NCI-H345 (cell line): ENCODE results near the gene WWC2.

Source experiments
- DNase-seq: peaks from one replicate; lab custom pipeline; 2025; lab: John Stamatoyannopoulos, UW

WWC2 gene

DNA sequence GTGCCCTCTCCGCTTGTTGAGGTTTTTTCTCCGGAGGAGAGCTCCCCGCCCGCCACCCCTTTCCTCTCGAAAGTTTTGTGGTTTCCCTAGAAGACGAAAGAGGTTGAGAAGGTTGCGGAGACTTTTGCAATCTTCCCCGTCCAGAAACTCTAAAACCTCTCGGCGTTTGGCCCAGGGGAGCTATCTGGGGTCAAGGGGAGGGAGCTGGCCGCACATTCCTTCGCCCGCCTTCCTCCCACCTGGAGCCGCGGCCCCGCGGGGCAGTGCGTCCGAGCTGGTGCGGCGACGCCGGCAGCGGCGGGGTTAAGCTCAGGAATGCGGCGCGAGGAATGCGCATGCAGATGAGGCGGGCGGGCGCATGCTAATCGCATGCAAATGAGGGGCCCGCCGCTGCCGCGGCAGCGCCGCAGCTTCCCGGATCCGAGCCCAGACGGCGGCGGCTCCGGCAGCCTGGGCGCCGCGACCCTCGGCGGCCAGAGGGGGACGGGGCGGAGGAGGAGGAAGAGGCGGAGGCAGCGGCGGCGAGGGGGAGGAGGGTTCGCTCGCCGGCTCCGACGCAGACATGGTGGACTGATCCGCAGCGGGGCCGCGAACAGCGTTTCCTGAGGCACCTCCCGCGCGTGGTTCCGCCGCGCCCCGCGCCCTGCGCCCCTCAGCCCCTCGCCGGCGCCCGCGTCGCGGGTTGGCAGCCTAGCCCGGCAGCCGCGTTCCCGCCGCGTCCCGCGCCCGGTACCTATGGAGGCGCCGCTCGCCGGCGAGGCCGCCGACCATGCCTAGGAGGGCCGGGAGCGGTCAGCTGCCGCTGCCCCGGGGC is at the start of gene WWC2:
TSS of gene WWC2 (plus strand) at position 535 of the 814 bp plus-strand sequence. CDS start at position 770, 235 bp downstream.
- peak; percentile 53 for DNase-seq

DNA sequence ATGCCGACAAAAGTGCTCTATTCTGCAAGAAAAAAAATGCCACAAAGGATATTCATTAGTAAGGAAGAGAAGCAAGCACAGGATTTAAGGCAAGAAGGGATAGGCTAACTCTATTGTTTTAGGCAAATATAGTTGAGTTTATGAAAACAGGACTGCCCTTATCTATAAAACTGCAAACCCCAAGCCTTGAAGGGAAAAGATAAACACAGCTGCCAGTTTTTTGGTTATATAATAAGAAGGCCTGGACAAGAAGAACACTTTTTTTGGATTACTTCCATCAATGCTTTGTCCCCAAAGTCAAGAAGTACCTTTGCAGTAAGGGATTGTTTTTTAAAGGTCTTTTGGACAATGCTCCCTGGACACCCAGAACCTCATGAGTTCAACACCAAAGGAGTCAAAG is 45.4 kb upstream of the WWC2 start:
- DNase-seq, result no peak

DNA sequence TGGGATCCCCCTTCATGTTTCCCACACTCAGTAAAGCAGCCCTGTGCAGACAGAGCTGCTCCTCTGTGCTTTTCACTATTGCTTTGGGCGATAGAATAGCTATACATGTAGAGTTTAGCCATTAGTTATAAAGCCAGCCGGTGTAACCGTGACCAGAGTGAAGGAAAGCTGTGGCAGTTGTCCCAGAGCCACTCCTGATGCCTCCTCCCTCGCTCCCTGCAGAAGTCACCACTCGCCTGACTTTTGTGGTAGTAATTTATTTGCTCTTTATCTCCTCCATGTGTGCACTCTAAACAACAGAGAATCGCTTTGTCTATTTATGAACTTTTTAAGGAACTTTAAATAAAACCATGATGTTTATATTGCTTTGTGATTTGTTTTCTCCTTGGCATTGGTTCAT is 41.8 kb upstream of the WWC2 start:
- DNase-seq, result no peak

DNA sequence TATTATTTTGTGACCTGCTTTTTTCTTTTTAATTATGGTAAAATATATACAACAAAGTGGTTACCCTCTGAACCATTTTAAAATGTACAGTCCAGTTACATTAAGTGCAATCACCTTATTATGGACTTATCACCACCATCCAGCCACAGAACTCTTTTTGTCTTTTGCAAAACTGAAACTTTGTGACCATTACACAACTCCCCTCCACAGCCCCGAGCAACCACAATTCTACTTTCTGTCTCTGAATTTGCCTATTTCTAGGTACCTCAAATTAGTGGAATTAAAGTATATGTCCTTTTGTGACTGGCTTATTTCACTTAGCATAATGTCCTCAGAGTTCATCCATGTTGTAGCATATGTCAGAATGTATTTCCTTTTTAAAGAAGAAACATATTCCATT is 39.3 kb upstream of the WWC2 start:
- DNase-seq, result no peak

DNA sequence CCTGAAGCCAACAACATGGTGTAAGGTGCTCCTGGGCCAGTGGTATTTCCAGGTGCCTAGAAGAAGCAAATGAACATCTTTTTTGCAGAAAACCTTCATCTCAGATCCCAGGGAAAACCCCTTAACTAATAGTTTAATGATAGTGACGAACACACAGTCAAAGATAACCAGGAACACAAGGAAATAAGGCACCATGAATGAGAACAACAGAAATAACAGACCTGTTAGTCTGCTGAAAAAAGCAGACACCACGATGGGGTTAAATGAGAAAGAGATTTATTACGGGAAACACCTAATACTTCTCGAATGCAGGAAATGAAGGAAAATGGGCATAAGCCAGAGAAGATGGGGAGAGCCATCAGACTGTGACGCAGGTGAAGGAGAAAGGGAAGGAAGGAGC is 30.6 kb upstream of the WWC2 start:
- DNase-seq, result no peak

DNA sequence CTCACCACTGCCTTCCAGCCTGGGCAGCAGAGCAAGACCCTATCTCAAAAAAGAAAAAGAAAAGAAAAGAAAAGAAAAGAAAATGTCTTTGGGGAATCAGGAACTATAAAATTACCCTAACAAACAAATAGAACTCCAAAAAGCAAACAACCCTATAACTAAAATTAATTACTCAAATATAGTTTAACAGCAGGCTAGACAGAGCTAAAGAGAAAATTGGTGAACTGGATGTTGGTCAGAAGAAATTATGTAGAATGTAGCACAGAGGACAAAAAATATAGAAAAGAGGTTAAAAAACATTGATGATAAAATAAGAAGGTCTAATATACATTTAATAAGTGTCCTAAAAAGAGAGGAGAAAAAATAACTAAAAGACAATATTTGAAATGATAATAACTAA is 27.8 kb upstream of the WWC2 start:
- DNase-seq, result no peak

DNA sequence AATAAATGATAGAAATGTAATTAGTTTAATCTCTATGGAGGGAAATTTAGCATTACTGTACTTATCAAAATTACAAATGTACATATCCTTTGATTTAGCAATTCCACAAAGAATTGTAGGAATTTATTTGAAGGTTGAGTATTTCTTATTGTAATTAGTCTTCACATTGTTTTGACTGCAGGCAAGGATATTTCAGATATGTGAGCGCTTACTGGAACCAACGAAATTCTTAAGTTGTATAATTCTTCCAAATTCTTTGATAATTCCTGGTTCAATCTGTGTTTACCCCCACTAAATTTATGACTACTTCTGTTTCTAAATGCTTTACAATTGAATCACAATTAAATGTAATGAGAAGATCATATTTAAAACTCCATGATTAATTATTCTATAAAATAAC is 26.9 kb upstream of the WWC2 start:
- no peak for DNase-seq

DNA sequence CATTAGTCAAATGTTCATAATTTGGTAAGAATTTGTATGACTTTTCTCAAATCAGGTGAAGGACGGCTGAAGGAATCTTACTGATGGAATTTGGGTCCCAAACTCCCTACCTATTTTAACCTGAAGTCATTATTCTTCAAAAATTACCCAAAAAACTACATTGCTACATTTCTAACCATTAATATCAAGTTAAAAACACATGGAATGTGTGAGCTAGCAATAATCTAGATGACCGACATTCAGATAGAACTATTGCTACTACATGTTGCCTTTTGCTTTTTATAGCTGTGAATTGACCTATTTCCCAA is 25.3 kb upstream of the WWC2 start:
- no peak for DNase-seq

DNA sequence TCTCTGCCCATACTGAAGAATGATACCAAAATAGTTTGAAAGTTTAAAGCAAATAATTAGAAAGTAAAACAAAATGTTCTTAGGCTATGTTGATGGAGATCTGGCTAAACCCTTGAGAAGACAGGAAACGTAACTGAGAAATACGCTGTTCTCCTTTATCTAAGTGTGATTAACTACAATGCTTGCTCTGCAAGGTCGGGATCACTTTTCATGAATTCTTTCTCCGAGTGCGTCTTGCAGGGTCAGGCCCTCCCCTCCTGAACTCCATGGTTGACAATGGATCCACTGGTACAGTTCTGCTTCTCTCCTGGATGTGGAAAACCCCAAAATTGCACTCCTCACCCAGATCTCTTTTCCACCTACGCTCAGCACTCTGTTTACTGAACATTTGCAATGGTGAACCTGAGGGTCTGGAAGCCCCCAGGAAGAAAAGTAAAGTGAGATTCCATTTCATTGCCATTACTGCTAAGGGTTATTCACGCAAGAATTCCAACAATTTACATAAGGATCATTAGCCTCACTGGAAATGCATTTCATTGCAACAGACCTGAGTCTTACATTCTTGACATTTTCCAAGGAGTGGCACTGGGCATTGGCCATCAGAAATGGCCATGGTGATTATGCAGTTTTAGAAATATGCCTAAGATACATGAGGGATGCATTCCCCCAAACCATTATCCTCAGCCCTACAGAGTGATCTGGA is 24.6 kb upstream of the WWC2 start:
- no peak for DNase-seq

DNA sequence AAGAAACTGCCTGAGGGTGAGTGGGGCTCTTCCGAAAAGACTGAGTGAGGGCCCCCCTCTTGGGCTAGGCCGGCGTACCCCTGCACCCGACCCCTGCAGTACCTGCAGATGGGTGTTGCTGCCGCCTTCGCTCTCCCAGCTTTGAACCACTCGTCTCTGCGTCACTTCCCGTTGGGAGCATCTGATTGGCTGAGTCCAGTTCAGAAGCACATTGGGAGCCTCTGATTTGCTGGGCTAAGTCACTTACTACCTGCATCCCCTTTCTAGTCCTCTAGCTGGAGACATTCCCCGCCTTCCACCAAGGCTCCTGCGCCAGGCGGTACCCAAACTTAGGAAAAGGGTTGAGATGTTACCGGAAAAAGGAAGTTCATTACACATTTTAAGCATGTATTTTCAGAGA is 20.4 kb upstream of the WWC2 start:
- DNase-seq, result no peak

DNA sequence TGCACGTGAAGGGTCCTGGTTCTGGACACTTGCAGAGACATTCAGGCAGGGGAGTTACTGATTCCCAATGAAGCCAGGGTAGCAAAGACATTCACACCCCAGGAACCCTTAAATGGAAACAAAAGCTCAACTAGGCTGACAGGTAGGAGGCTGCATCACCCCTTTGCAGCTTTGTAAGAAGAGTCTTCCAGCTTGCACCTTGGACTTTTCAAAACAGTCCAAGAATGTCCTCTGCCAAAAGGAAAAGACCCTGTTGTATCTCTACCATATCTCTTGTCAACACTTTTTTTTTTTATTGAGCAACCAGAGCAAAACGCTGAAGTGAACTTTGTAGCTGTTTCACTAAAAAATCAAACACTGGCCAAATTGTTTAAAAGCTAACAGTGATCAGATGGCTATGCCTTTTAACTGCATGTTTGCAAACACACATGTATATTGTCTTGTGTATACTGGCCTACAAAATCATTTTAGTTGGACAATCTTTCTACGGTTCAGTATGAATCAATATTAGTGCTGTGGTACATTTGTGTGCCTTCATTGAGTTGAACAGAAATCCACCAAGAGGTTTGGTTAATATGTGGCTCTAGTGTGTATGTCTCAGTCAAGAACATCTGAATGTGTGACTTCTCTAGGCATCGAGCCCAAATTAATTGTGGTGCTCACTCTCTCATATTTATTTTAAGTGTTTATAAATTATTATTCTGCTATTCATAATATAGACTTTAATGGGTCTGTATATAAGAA is 18.5 kb upstream of the WWC2 start:
- no peak for DNase-seq

DNA sequence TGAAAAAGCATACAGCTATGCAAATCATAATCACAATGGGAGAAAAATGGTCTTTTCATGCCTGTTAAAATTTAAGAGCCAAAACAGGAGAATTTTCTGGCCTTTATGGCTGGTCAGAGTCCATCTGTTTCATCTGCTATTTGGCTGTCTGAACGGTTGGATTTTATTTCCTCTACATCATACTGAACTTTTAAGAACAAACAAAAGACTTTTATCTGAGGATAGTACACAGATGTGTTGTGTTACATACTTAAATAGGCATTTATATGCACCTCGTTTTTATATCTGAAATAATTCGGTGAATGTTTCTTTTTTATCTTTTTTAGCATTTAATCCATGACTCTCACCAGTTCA is 18.0 kb upstream of the WWC2 start:
- no peak for DNase-seq

DNA sequence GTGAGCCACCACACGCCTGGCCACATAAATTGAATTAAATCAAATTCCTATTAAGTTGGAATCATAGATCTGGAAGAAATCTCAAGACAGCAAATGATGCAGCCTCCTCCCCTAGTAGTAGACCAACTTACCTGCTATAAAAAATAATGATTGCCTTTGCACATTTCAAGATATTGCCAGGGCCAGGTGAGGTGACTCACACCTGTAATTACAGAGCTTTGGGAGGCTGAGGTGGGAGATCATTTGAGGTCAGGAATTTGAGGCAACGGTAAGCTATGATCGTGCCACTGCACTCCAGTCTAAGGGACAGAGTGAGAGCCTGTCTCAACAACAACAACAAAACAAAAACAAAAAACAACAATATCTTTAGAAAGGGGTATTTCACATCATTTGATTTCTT is 17.0 kb upstream of the WWC2 start:
- DNase-seq, result no peak

DNA sequence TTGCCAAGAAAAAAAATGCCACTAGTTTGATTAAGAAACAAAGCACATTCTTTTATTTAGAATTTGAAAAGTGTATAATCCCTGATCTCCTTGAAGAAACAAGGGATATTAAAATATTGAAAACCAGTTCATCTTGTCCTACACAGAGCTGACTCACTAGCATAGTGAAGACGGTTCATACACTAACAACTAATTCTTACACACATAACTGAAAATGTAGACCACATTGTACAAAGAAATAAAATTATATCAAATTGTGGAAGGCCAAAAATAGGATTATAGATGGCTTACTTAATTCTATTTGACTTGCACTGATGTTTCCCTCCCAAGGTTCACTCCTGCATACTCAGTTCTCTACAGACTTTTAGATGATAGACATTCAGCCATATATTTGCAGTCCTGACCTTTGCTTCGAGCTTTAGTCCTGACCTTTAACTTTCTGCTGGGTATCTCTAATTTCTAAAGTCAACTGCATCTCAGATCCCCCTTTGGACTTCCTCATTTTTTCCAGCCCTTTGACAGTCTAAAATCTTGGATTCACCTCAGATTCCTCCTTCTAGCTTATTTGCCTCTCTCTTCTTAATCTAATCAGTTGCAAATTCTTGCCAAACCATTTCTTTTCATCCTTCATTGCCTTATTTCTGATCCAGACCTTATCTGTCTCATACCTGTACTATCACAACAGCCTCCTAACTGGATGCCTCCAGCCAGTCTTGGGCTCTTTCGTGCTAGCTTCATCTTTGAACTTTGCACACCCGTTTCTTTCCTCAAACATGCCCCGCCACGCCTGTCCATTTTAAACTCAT is 4.5 kb upstream of the WWC2 start:
- no peak for DNase-seq

DNA sequence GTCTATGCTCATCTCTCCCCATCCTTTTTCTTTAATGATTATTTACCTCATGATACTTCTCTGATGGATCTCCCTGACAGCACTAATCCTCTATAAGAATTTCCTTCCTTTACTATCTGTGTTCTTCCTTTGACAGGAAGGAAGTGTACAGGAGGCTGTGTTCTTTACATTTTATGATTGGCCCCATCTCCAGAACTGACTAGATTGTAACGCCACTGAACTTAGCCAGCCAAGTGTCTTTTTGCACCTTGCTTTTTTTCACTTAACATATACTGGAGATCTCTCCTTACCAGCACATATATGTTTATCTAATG is 3.9 kb upstream of the WWC2 start:
- DNase-seq, result no peak

DNA sequence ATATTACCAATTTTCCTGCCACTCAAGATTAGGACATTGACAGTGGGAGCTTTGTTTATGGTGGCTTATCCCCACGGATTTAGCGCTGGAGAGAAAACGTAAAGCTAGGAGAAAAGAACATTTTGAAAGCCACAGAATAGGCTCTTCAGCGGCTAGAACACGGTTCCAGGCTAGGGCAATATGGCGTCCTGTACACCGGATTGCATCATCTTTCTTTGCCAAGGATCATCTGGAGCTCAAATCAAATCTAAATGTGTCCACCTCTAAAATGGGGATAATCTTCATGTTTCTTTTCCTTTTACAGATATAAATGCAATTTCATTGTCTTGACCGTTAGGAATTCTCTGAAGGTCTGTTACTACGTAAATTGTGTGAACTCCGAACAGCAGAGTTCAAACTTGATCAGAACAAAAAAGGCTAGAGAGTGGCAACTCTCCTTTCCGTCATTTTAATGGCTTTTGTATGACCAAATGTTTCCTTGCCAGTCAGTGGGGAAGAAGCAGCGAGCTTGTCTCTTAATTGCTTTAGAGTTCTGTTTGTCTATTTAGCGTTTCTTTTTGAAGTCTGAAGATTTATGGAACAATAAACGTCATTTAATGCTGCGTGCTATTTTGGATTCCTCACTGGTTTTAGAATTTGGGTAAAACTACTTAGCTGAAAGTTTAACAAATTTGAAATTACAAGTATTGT is 2.6 kb upstream of the WWC2 start:
- no peak for DNase-seq

DNA sequence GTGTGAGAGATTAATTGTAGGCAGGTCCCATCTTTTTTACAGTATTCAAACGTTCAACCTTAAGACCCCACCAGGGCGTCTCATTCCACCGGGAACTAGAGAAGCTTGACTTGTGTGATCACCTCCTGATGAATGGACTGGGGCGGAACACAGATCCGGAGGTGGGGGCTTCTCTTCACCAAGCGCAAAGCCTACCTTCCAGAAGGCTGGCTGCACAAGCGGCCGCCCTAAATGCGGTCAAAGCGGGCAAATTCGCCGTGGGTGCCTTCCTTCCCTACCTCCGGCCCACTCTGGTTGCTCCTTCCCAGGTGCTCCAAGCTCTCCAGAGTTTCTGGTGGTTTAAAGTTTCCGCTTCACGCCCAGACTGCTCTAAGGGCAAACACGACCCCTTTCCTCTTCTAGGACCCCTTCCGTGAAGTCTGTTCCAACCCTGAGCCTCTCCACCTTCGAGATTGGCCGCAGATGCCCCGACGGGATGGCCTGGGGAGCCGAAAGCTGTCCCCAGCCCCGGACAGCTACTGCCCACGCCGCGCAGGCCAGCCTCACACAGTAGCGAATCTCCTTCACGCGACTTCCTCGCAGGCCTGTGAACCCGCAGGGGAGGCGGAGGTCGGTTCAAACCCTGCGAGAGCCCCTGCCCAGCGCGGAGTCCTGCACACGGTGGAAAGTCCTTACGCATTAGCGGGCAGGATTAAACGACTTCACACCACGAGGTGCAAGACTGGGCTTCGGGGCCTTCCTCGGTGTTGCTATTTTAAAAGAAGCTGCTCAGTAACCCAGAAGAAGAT is 1.6 kb upstream of the WWC2 start:
- no peak for DNase-seq

DNA sequence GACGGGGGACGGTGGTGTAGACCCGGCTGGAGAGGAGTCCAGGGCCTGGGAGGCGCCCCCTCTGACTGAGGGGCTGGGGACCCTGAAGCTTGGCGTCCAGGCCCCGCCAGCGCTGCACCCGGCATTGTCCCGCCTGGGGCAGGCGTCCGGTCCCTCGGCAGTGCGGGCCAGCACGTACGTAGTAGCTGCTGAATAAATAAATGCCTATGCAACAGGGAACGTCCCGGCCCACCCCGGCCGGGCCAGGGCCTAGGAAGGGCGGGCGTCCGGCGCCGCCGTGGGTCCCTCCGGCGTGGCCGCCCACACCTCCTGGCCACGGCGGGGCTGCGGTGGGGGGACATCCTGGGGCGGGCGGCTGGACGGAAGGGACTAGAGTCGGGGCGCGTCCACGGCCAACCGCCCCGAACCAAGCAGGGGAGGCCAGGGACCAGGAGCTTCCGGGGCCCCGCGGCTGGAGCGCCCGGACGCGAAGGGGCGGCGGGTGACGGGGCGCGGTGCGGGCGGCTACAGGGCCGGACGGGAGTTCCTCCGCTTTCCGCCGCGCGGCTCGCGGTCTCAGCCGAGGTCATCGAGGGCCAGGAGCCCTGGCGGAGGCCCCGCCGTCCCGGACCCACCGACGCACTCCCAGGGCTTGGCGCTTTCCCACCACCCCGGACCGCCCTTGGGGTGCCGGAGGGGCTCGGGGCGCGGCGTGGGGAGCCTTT is 886 bp upstream of the WWC2 start:
- DNase-seq, result no peak

DNA sequence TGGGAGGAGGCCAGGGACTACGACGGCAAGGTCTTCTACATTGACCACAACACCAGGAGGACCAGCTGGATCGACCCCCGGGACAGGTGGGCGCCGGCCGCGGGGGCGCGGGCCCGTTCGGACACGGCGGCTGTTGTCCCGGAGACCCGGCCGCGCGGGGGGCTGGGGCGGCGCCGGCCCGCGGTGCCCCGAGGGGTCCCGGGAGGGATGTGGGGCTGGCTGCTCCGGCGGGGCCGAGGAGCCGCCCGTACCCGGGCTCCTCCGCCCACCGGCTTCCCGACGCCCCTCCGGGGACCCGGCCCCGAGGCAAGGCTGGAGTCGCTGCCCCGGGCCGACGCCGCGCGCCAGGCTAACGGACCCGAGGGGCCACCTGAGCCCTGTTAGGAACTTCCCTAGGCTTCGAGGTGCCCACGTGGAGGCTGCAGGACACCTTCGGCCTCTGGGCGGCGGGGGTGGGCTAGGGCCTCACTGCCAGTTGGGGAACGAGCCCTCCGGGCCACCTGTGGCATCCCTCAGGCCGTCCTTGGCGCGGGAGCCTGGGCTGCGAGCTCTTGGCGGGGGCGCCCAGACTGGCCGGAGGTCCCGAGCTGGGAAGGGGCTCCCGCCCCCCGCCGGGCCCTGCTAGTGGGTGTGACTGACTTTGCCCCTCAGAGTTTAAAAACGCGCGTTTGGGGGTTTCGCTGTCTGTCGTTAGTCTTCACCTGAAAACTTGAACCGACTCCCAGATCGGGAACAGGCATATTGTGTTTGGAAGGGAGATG is 660 bp downstream of the WWC2 start:
- DNase-seq, result no peak

DNA sequence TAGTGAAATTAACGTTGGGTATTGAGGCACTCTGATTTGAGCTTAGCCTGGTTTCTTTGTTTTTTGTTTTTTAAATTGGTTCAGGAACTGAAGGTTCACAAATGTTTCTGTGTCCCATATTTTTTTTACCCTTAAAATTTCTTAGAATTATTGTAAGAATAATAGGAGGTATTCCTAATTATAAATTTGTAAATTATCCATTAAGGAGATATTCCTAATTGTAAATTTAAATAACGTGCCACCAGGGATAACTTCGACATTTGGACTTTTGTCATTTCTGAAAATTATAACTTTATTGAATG is 1.2 kb downstream of the WWC2 start:
- no peak for DNase-seq
